Aorta (tissue), 4 donors: ENCODE measurements around the gene PAFAH1B1. TPM values are rescaled to one million over a fixed set of nuclear protein-coding genes. Genes with fewer than 3 reads are reported as not detected.

Experiments used
- microRNA-seq, 2 donors: library from miRNA; unstranded; fragments of <30 nt; microRNA quantifications; one replicate each; pipeline ENCODE4 v1.2.0, GENCODE V29; 2020
- polyA plus RNA-seq, 2 donors: library from polyadenylated mRNA; stranded (reverse); fragments of 200-250 nt; gene quantifications; one replicate each; pipeline ENCODE4 v1.2.3, GENCODE V29; 2013
- total RNA-seq, 2 donors: library from RNA; stranded (reverse); fragmentation: NEBNext Ultra II Directional; extraction: Animal tissue kit (Norgen Biotek cat#: 25700); gene quantifications; one replicate each; pipeline ENCODE4 v1.2.1, GENCODE V29; 2021
- donor health status: healthy with polysubstance abuse.
- donor health status: Bipolar disorder and iron deficiency.
- donor health status: DM: no; HTN: no; CAD: no.
- donor health status: DM: yes; HTN: yes; CAD: no.

Gene PAFAH1B1
- total and polyA plus RNA-seq, 4 donors = 47.0 to 176 (median 111) TPM

Small RNAs within 50 kb of the gene (microRNA-seq; reads per million reads assigned to microRNA genes)
- 0 to 0.99 reads per million in 2 donors for gene MIR6776

Other genes starting within 250 kb of the PAFAH1B1 start
- gene MNT, start 192.6 kb upstream of the PAFAH1B1 start, total RNA-seq = 10 to 100 TPM; 28.3 to 35.7 TPM
- gene MNT, start 192.6 kb upstream of the PAFAH1B1 start, polyA plus RNA-seq = 1 to 10 TPM; 8.3 to 9.0 TPM
- 10 to 100 TPM; 24.6 to 33.3 TPM for gene METTL16, start 81.8 kb upstream of the PAFAH1B1 start, total RNA-seq
- gene METTL16, start 81.8 kb upstream of the PAFAH1B1 start, polyA plus RNA-seq = 10 to 100 TPM; 14.3 to 19.1 TPM
- gene CLUH, start 118.1 kb downstream of the PAFAH1B1 start, total RNA-seq = 10 to 100 TPM; 33.5 to 35.1 TPM
- gene CLUH, start 118.1 kb downstream of the PAFAH1B1 start, polyA plus RNA-seq = 10 to 100 TPM; 17.3 to 23.6 TPM
- gene CCDC92B, start 156.0 kb downstream of the PAFAH1B1 start, total RNA-seq = under 1 TPM in 1 of 2 donors, not detected in 1; 0.18 TPM
- gene CCDC92B, start 156.0 kb downstream of the PAFAH1B1 start, polyA plus RNA-seq = not detected
- 1 to 10 TPM; 6.1 to 7.7 TPM for gene RAP1GAP2, start 202.8 kb downstream of the PAFAH1B1 start, total RNA-seq
- gene RAP1GAP2, start 202.8 kb downstream of the PAFAH1B1 start, polyA plus RNA-seq = 1 to 10 TPM; 2.0 to 2.4 TPM